HepG2 (cell line): ENCODE measurements around the gene USP34. TPM values are rescaled to one million over a fixed set of nuclear protein-coding genes. Genes with fewer than 3 reads are reported as not detected.
A peak's percentile ranks its signal among the peaks of the same experiment; 100 is the strongest.

ENCODE experiments used
- GPBP1L1 ChIP-seq: sonication (generic); formaldehyde crosslinking; IDR thresholded peaks from 2 replicates; pipeline ENCODE4 v1.5.0; 2020; ENCODE audit warnings: mild to moderate bottlenecking, missing genetic modification reagents
- HMGXB4 ChIP-seq, 2 experiments: sonication (generic) in 1 of 2; formaldehyde crosslinking in 1 of 2; IDR thresholded peaks; 2 replicates each; pipeline versions ENCODE4 v1.4.0 to v1.6.1; 2018 to 2020; ENCODE audit warnings: missing genetic modification reagents in 2 of 2, borderline replicate concordance in 1 of 2, low read depth in 1 of 2, mild to moderate bottlenecking in 1 of 2, missing biosample characterization in 1 of 2
- KDM5B ChIP-seq: sonication (generic); formaldehyde crosslinking; IDR thresholded peaks from 2 replicates; pipeline ENCODE4 v1.4.0; 2020; ENCODE audit warnings: missing genetic modification reagents, mild to moderate bottlenecking, borderline replicate concordance
- SNAPC4 ChIP-seq: sonication (generic); formaldehyde crosslinking; IDR thresholded peaks from 2 replicates; pipeline ENCODE4 v1.4.0; 2020; ENCODE audit warnings: mild to moderate bottlenecking, missing genetic modification reagents
- ZC3H4 ChIP-seq: sonication (generic); formaldehyde crosslinking; IDR thresholded peaks from 2 replicates; pipeline ENCODE4 v1.4.0; 2020; ENCODE audit warnings: missing genetic modification reagents, borderline replicate concordance
- ZKSCAN5 ChIP-seq: sonication (generic); formaldehyde crosslinking; IDR thresholded peaks from 2 replicates; pipeline ENCODE4 v1.5.1; 2020; ENCODE audit warnings: mild to moderate bottlenecking, missing genetic modification reagents
- ZNF274 ChIP-seq: sonication (generic); formaldehyde crosslinking; IDR thresholded peaks from 2 replicates; pipeline ENCODE4 v1.5.1; 2020; ENCODE audit warnings: mild to moderate bottlenecking, missing genetic modification reagents
- polyA plus RNA-seq, 8 experiments: library from polyadenylated mRNA; depleted of rRNA in 3 of 8; stranded (reverse) in 7 of 8; unstranded in 1 of 8; fragments of >200 nt; fragmentation: Illumina TruSeq in 4 of 8; extraction: Trizol in 4 of 8; gene quantifications; 2 replicates each; pipeline versions ENCODE4 v1.2.1 to v1.2.3, GENCODE V29; 2011 to 2016; ENCODE audit warnings: low read depth in 4 of 8, missing spikeins in 1 of 8, mixed read lengths in 1 of 8; ENCODE audit not compliant: insufficient read depth in 1 of 8
- total RNA-seq, 5 experiments: library from RNA; depleted of rRNA; stranded (reverse); fragments of >200 nt; fragmentation: Illumina TruSeq; extraction: Trizol; gene quantifications; 2 replicates each; pipeline ENCODE4 v1.2.3, GENCODE V29; 2016; ENCODE audit warnings: low read depth in 1 of 5
- TF ChIP-seq, protein P1 (sequence below): sonication (generic); formaldehyde crosslinking; IDR thresholded peaks from 2 replicates; pipeline ENCODE4 v1.4.0; 2020; ENCODE audit warnings: missing genetic modification reagents, borderline replicate concordance

The USP34 gene
- total and polyA plus RNA-seq, 2 of the 13 experiments (the other 11 are each of a cell fraction or from before 2014, with no cell fraction given): 99.2 to 100 TPM

- TF ChIP-seq GPBP1L1: no peak
- TF ChIP-seq HMGXB4 (CRISPR knock-in tag; IDR thresholded peaks at IDR 0.05; ENCODE audit: borderline replicate concordance in 1 of 2, low read depth in 1 of 2): peak; percentile 55 to 84
- no peak for TF ChIP-seq ZC3H4
- peak; percentile 76 for TF ChIP-seq KDM5B (CRISPR knock-in tag)
- TF ChIP-seq ZNF274 (CRISPR knock-in tag): peak; percentile 68; the same call in 1 of the 2 replicates
- no peak; the same call in 1 of the 2 replicates for TF ChIP-seq ZKSCAN5 (CRISPR knock-in tag)
- TF ChIP-seq SNAPC4: peak; percentile 80; the same call in 1 of the 2 replicates
- TF ChIP-seq, protein P1, sequence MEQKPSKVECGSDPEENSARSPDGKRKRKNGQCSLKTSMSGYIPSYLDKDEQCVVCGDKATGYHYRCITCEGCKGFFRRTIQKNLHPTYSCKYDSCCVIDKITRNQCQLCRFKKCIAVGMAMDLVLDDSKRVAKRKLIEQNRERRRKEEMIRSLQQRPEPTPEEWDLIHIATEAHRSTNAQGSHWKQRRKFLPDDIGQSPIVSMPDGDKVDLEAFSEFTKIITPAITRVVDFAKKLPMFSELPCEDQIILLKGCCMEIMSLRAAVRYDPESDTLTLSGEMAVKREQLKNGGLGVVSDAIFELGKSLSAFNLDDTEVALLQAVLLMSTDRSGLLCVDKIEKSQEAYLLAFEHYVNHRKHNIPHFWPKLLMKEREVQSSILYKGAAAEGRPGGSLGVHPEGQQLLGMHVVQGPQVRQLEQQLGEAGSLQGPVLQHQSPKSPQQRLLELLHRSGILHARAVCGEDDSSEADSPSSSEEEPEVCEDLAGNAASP: 0 out of 2 replicates have a peak, but pooled peaks have one; percentile 11
These were observed at the start of gene USP34 (continued) for GRCh38 chr2:61470965-61471904.
